Vagina (tissue), 2 donors: ENCODE data around the gene TJP1.

Experiments used
- CTCF ChIP-seq, 3 experiments: fragments of 450-650 bp in 2 of 3; fragments of 200-600 bp in 1 of 3; sonication (generic) in 1 of 3; IDR thresholded peaks; one replicate each; pipeline ENCODE4 v1.5.1; 2017 to 2019; ENCODE audit warnings: antibody characterized with exemption in 3 of 3, mild to moderate bottlenecking in 2 of 3, moderate library complexity in 2 of 3
- POLR2A ChIP-seq, 2 donors: fragments of 450-650 bp; IDR thresholded peaks; one replicate each; pipeline ENCODE4 v1.6.1; 2017; ENCODE audit warnings: antibody characterized with exemption in 2 of 2, mild to moderate bottlenecking in 2 of 2, moderate library complexity in 2 of 2
- POLR2AphosphoS5 ChIP-seq, 2 donors: sonication (generic); formaldehyde crosslinking; IDR thresholded peaks; one replicate each; pipeline ENCODE4 v1.9.0; 2017; ENCODE audit warnings: antibody characterized with exemption in 2 of 2, mild to moderate bottlenecking in 2 of 2, low read depth in 1 of 2; ENCODE audit not compliant: insufficient read depth in 1 of 2

GRCh38 chr15:29677871-29678461 lies 144.3 kb downstream of the TJP1 start:
- TF ChIP-seq CTCF (IDR thresholded peaks at IDR 0.05) (no peak), POLR2A (IDR thresholded peaks at IDR 0.05) (no peak), POLR2AphosphoS5 (IDR thresholded peaks at IDR 0.05; ENCODE audit: insufficient read depth in 1 of 2, low read depth in 1 of 2) (no peak)
